ENCODE data around the gene EYS.
"Not testable (repeated sequence)": the region's sequence is repeated elsewhere in the genome, so short reads cannot be mapped to it uniquely, and the experiment has no call there.

The EYS gene

GRCh38 chr6:65452333-65452732, 254.7 kb downstream of the EYS start:
- no peak for DNase-seq (ENCODE audit: low read depth)

GRCh38 chr6:65450451-65450850, 256.6 kb downstream of the EYS start:
- no peak for DNase-seq (ENCODE audit: low read depth)

GRCh38 chr6:65449926-65450325, 257.1 kb downstream of the EYS start:
- no peak for DNase-seq (ENCODE audit: low read depth)

GRCh38 chr6:65448866-65449265, 258.2 kb downstream of the EYS start:
- no peak for DNase-seq (ENCODE audit: low read depth)

- DNase-seq (ENCODE audit: low read depth), result no peak
Measured at GRCh38 chr6:65436281-65436680, 270.7 kb downstream of the EYS start.

GRCh38 chr6:65416621-65417020, 290.4 kb downstream of the EYS start:
- no peak for DNase-seq (ENCODE audit: low read depth)

- DNase-seq (ENCODE audit: low read depth), result no peak
Measured at GRCh38 chr6:65410309-65410708, 296.7 kb downstream of the EYS start.

GRCh38 chr6:65402564-65402963, 304.5 kb downstream of the EYS start:
- DNase-seq (ENCODE audit: low read depth), result no peak

GRCh38 chr6:65399355-65400084, 307.5 kb downstream of the EYS start:
- DNase-seq (ENCODE audit: low read depth), result no peak

- DNase-seq (ENCODE audit: low read depth), result no peak
Measured at GRCh38 chr6:65398851-65399250, 308.2 kb downstream of the EYS start.

- no peak for DNase-seq (ENCODE audit: low read depth)
Measured at GRCh38 chr6:65350530-65350929, 356.5 kb downstream of the EYS start.

- not testable (repeated sequence) for DNase-seq (ENCODE audit: low read depth)
Measured at GRCh38 chr6:65302655-65303054, 404.4 kb downstream of the EYS start.

- no peak for DNase-seq (ENCODE audit: low read depth)
Measured at GRCh38 chr6:65299236-65299635, 407.8 kb downstream of the EYS start.

GRCh38 chr6:65295812-65296211, 411.2 kb downstream of the EYS start:
- no peak for DNase-seq (ENCODE audit: low read depth)

GRCh38 chr6:65289491-65289890, 417.5 kb downstream of the EYS start:
- DNase-seq (ENCODE audit: low read depth), result no peak

- DNase-seq (ENCODE audit: low read depth), result no peak
Measured at GRCh38 chr6:65285275-65285674, 421.8 kb downstream of the EYS start.

- no peak for DNase-seq (ENCODE audit: low read depth)
Measured at GRCh38 chr6:65280060-65280459, 427.0 kb downstream of the EYS start.

GRCh38 chr6:65262241-65262640, 444.8 kb downstream of the EYS start:
- no peak for DNase-seq (ENCODE audit: low read depth)

- no peak for DNase-seq (ENCODE audit: low read depth)
Measured at GRCh38 chr6:65259982-65260381, 447.0 kb downstream of the EYS start.

GRCh38 chr6:65259059-65259458, 448.0 kb downstream of the EYS start:
- no peak for DNase-seq (ENCODE audit: low read depth)

- DNase-seq (ENCODE audit: low read depth), result no peak
Measured at GRCh38 chr6:65253041-65253440, 454.0 kb downstream of the EYS start.

- no peak for DNase-seq (ENCODE audit: low read depth)
Measured at GRCh38 chr6:65248101-65248610, 458.9 kb downstream of the EYS start.

- no peak for DNase-seq (ENCODE audit: low read depth)
Measured at GRCh38 chr6:65231616-65232015, 475.4 kb downstream of the EYS start.

- no peak for DNase-seq (ENCODE audit: low read depth)
Measured at GRCh38 chr6:65229825-65230224, 477.2 kb downstream of the EYS start.
